Fibroblast of the aortic adventitia (primary cell): ENCODE results near the gene LSAMP. TPM values are rescaled to one million over a fixed set of nuclear protein-coding genes. Genes with fewer than 3 reads are reported as not detected.

Source experiments
- DNase-seq: peaks from one replicate; pipeline ENCODE4 v3.0.0-alpha.2; 2010; ENCODE audit warnings: low read depth
- H3K4me3 ChIP-seq: 2 replicates; pipeline ENCODE4 v1.5.1; 2011; ENCODE audit warnings: low read depth, mild to moderate bottlenecking, control low read depth, low read length, moderate library complexity
- total RNA-seq: library from RNA; depleted of rRNA; stranded (reverse); fragments of >200 nt; gene quantifications from 2 replicates; pipeline ENCODE4 v1.2.3, GENCODE V29; 2012; ENCODE audit warnings: low replicate concordance
- TF ChIP-seq, protein P1 (sequence below): IDR thresholded peaks from 2 replicates; pipeline ENCODE4 v1.5.1; 2011; ENCODE audit warnings: mild to moderate bottlenecking, low read length, control low read depth, inconsistent platforms; ENCODE audit not compliant: insufficient read depth

LSAMP gene
- total RNA-seq, 1 donor, result 9.8 TPM

DNA sequence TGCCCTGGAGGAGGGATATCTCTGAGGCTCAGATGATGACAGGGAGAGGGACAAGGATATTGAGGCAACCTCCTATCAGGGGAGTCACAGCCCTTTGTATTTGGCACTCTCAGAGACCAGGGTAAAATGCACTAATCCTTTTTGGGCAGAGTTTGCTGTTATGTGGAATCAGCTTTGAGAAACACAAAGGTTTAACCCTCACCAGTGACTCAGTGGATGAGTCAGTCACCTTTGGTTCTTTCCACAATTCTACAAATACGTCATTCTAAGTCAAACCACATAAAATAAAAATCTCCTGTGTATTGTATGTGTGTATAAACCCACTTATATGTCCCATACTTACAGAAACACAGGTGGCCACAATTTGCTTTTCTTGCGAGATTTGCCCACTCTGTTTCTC is 5.1 kb downstream of the LSAMP start:
- no peak overlapping the region for H3K4me3 ChIP-seq
- peak; percentile 67 for DNase-seq
- TF ChIP-seq, protein P1, sequence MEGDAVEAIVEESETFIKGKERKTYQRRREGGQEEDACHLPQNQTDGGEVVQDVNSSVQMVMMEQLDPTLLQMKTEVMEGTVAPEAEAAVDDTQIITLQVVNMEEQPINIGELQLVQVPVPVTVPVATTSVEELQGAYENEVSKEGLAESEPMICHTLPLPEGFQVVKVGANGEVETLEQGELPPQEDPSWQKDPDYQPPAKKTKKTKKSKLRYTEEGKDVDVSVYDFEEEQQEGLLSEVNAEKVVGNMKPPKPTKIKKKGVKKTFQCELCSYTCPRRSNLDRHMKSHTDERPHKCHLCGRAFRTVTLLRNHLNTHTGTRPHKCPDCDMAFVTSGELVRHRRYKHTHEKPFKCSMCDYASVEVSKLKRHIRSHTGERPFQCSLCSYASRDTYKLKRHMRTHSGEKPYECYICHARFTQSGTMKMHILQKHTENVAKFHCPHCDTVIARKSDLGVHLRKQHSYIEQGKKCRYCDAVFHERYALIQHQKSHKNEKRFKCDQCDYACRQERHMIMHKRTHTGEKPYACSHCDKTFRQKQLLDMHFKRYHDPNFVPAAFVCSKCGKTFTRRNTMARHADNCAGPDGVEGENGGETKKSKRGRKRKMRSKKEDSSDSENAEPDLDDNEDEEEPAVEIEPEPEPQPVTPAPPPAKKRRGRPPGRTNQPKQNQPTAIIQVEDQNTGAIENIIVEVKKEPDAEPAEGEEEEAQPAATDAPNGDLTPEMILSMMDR, result no peak

DNA sequence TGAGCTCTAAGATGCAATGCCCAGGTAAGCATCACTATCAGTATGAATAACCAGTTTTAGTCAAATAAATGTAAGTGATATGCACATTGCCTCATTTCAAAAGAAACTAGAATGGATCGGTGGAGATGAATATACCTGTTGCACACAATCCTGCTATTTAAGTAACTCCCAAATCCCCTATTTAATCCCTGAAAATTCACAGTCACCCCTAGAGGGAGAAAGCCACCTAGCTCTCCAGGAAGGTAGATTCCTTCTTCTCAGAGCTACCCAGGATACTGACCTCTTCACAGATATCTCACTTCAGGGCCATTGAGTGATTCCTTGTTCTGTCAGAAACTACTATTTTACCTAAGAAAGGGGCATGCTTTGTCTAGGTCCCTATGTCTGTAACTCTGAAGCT is 11.7 kb downstream of the LSAMP start:
- TF ChIP-seq, protein P1, result no peak
- no peak overlapping the region for H3K4me3 ChIP-seq
- no peak for DNase-seq

DNA sequence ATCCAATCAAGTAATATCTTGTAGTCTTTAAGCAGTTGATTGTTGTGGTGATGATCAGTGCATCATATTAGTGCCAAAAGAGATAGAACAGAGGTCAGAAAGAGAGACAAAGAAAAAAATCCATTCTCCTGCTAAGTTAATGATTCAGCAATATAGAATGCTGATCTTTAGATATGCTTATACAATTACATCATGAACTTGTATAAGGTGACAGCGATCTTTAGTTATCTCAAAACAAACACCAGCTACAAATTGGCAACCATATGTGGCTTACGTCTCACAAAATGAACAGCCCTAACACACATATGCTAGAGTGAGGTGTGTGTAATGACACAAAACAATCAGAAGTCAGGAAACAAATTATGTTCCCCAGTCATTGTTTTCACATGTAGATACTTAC is 12.5 kb downstream of the LSAMP start:
- H3K4me3 ChIP-seq, result no peak overlapping the region
- TF ChIP-seq, protein P1, result no peak
- no peak for DNase-seq

DNA sequence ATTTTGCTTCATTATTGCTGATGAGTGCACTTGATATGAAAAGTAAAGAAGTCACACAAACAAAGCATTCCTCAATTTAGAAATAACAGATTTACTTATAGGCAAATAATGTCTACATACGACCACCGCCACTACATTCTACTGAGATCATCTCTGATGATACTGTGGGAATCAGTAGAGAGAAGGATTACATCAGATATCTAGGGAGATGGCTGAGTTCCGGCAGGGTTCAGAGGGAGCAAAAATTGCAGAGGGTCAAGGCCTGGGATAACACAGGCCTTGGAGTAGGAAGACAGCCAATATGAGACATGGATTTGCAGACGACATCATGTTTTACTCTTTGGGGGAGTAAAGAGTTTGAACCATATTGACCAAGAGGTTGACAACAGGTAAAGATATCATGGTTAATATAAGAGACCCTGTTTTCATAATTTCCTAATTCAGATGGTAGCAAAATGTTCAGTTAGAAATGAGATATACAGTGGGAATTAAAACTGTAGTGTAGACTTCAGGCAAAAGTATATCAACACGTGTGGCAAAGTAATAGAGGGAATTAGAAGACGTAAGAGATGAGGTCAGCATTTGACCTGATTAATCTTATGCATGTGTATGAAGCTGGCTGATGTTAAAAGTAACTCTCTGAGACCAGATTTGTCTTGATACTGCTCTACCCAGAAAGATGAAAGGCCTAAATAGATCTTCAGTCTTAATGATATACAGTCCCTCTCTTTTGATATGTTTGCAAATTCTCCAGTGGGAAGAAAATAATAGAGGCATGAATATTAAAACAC is 15.6 kb downstream of the LSAMP start:
- TF ChIP-seq, protein P1, result no peak
- no peak overlapping the region for H3K4me3 ChIP-seq
- no peak for DNase-seq

DNA sequence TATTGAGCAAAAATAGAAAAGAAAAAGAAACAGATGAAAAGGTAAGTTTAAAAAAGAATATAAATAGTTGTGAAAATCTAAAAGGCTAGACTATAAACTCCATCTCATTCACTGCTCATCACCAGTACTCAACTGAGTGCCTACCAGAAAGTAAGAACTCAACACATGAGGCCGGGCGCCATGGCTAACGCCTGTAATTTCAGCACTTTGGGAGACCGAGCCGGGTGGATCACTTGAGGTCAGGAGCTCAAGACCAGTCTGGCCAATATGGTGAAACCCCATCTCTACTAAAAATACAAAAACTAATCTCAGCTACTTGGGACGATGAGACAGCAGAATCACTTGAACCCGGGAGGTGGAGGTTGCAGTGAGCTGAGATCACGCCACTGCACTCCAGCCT is 19.3 kb downstream of the LSAMP start:
- TF ChIP-seq, protein P1, result no peak
- no peak for DNase-seq
- no peak overlapping the region for H3K4me3 ChIP-seq

DNA sequence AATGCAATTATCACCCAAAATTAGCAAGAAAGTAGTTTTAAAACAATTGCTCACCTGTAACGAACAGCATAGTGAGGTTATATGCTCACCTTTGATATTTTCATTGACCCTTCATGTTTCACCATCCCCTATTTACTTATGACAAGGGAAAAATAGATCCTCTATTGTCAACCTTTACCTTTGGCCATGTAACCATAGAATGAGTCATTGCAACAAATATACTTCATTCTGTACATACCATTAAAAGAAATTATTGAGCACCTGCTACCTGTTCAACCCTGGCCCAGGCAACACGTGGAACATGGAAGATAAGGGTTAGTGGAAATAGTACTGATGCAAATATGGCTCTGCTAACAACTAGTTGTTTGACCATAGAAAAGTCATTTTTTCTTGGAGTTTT is 20.2 kb downstream of the LSAMP start:
- H3K4me3 ChIP-seq, result no peak overlapping the region
- DNase-seq, result no peak
- TF ChIP-seq, protein P1, result no peak

DNA sequence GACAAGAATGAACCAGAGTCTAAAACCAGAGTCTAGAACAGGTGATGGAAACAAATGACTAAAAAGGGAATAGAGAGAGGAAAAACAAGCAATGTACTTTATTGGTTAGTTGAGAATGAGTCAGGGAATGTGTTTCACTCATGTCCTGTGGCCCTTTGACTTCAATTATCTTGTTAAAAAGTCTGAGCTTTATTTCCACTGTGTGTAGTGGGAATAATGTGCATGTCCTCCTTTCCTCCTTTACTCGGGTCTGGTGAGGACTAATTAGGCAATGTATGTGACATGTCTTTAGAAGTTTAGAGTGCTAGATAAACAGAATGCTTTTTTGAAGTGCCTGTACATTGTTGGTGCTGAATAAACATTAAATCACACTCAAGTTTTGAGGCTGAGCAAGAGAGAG is 21.3 kb downstream of the LSAMP start:
- no peak for DNase-seq
- H3K4me3 ChIP-seq, result no peak overlapping the region
- TF ChIP-seq, protein P1, result no peak
